D721Med (cell line): ENCODE results near the gene SOX21.

Source experiments
- DNase-seq: peaks from one replicate; pipeline ENCODE4 v3.0.0; 2011; ENCODE audit warnings: low spot score; ENCODE audit not compliant: insufficient read length
- FAIRE-seq: peaks from 2 replicates; lab custom pipeline; 2011; peaks lifted over from hg19 to GRCh38; lab: Jason Lieb, UNC
- CTCF ChIP-seq: IDR thresholded peaks from 2 replicates; pipeline ENCODE4 v1.5.1; 2012; ENCODE audit warnings: mild to moderate bottlenecking, control low read depth; ENCODE audit not compliant: insufficient read depth; ENCODE audit errors: missing control alignments

The SOX21 gene

GRCh38 chr13:94661406-94661805, 50.9 kb downstream of the SOX21 start:
- DNase-seq (no peak), FAIRE-seq (no peak)
- TF ChIP-seq CTCF, result no peak

- peak; percentile 25 for TF ChIP-seq CTCF
- peak; percentile 21 for FAIRE-seq
- no peak for DNase-seq
These were observed 51.5 kb downstream of the SOX21 start for GRCh38 chr13:94660695-94661326.
